GM18499 (cell line): ENCODE measurements around the gene MBD6.
"Not testable (repeated sequence)": the region's sequence is repeated elsewhere in the genome, so short reads cannot be mapped to it uniquely, and the experiment has no call there.

Source experiments
- ATAC-seq: cut with Tn5 transposase; IDR thresholded peaks from one replicate; pipeline ENCODE4 v1.9.1; 2021; ENCODE audit warnings: moderate number of reproducible peaks; ENCODE audit not compliant: insufficient read depth, unreplicated experiment

MBD6 gene

DNA sequence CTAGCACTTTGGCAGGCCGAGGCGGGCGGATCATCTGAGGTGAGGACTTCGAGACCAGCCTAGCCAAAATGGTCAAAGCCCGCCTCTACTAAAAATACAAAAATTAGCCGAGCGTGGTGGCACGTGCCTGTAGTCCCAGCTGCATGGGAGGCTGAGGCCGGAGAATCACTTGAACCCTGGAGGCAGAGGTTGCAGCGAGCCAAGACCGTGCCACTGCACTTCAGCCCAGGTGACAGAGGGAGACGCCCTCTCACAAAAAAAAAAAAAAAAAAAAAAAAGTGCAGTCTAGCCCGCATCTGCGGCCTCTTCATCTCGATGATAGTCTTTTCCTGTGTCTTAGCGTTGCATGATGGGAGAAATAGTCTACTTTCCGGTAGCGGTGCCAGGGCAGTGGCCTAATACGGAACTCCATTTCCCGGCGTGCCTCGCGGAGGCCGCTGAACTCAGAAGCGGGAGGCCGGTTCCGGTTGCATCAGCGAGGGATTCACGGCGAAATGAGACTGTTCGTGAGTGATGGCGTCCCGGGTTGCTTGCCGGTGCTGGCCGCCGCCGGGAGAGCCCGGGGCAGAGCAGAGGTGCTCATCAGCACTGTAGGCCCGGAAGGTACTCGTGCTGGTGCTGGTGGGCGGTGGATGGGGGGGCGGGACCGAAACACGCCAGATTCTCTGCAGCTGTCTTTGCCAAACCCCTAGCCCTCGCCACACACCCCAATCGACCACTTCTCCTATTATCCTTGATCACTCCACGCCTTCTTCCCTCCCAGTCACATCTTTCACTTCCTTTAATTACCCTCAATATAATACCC, 34.8 kb upstream of the MBD6 start, which contains the start of gene MARS1:
Gene MARS1 (plus strand): TSS at position 472 of the 805 bp plus-strand sequence. CDS start 23 bp downstream, at position 495.
- peak; percentile 86 for ATAC-seq

GRCh38 chr12:57488402-57489156, 34.0 kb upstream of the MBD6 start:
- ATAC-seq: no peak

GRCh38 chr12:57489157-57489641, 33.4 kb upstream of the MBD6 start:
- ATAC-seq: no peak

DNA sequence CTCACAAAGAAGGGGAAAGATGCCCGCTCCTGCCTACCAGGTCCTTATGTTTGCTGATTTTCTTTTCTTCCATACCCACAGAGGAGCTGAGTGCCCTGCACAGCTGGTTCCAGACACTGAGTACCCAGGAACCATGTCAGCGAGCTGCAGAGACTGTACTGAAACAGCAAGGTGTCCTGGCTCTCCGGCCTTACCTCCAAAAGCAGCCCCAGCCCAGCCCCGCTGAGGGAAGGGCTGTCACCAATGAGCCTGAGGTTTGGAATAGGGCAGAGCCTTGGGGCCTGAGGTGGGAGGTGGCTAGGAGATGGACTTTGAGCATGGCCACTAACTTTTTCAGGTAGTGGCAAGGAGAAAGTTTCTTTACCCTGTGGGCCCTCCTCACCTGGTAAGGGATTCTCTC, 32.5 kb upstream of the MBD6 start:
- no peak for ATAC-seq

- ATAC-seq: no peak
Observed at GRCh38 chr12:57491393-57492280, 31.0 kb upstream of the MBD6 start.

DNA sequence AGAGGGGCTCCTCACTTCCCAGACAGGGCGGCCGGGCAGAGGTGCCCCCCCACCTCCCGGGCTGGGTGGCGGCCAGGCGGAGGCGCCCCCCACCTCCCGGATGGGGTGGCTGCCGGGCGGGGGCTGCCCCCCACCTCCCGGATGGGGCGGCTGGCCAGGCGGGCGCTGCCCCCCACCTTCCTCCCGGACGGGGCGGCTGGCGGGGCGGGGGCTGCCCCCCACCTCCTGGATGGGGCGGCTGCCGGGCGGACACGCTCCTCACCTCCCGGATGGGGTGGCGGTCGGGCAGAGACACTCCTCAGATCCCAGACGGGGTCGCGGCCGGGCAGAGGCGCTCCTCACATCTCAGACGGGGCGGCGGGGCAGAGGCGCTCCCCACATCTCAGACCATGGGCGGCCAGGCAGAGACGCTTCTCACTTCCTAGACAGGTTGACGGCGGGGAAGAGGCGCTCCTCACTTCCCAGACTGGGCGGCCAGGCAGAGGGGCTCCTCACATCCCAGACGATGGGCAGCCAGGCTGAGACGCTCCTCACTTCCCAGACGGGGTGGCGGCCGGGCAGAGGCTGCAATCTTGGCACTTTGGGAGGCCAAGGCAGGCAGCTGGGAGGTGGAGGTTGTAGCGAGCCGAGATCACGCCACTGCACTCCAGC, 27.4 kb upstream of the MBD6 start:
- not testable (repeated sequence) for ATAC-seq

DNA sequence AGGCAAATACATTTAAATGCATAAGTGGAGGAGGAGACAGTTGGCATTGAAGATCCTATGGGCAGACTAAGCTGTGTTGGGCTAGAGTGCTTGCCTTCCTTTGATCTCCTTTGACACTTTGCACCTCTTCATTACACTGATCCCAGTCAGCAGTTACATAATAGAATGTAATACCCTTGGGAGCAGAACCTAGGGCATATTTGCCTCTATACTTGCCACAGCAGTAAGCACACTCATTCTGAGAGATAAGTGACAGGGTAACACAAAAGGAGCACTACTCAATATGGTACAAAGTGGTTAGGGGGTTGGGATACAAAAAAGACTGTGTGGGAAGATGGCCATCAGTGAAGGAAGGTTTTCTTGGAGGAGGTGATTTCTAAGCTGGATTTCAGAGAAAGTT, 25.8 kb upstream of the MBD6 start:
- no peak for ATAC-seq

DNA sequence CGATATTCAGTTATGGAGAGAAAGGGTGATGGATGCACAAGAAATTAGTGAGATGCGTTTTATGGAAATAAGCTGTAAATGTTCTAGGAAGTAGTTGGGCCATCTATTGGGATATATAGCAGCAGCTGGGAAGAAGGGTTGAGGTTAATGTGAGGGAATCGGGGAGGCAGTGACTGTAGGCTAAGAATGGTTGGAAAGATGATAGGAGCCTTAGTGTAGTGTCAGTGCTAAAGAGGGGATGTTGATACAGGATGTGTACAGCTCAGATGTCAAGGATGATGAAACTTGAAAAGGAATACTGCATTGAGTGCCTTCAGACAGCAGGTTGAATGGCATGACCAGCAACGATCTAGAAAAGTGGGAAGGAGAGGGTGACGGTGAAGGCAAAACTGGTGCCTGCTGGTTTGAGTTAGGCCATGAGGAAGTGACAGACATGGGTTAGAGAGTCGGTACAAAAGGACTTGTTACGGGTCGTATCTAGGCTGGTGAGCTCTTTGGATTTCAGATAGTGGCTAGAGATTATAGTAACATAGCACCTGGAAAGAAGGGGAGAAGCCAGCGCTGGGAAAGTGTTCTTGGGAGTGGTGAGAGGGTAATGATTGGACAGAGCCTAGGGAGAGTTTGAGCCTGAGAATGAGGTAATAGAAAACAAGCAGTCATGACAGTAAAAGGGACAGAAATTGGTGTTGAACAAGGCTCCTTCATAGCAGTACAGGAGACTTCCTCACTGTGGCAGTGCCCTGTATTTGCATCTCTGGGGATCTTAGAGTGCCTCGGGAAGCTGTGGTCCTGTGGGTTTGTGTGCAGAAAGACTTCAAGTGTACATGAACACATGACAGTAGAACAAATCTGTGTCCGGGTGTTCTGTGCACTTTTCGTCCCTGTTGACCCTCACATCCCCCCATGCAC, 25.1 kb upstream of the MBD6 start:
- ATAC-seq: no peak

- ATAC-seq: no peak
Observed at GRCh38 chr12:57498132-57498502, 24.5 kb upstream of the MBD6 start.

GRCh38 chr12:57498571-57498970, 24.1 kb upstream of the MBD6 start:
- no peak for ATAC-seq

- ATAC-seq: no peak
Observed at GRCh38 chr12:57500213-57500612, 22.4 kb upstream of the MBD6 start.

- ATAC-seq: not testable (repeated sequence)
Observed at GRCh38 chr12:57502311-57502969, 20.2 kb upstream of the MBD6 start.

GRCh38 chr12:57506541-57506940, 16.1 kb upstream of the MBD6 start:
- ATAC-seq: not testable (repeated sequence)

DNA sequence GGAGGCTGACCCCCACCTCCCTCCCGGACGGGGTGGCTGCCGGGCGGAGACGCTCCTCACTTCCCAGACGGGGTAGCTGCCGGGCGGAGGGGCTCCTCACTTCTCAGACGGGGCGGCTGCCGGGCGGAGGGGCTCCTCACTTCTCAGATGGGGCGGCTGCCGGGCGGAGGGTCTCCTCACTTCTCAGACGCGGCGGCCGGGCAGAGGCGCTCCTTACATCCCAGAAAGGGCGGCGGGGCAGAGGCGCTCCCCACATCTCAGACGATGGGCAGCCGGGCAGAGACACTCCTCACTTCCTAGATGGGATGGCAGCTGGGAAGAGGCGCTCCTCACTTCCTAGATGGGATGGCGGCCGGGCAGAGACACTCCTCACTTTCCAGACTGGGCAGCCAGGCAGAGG, 14.8 kb upstream of the MBD6 start:
- not testable (repeated sequence) for ATAC-seq

DNA sequence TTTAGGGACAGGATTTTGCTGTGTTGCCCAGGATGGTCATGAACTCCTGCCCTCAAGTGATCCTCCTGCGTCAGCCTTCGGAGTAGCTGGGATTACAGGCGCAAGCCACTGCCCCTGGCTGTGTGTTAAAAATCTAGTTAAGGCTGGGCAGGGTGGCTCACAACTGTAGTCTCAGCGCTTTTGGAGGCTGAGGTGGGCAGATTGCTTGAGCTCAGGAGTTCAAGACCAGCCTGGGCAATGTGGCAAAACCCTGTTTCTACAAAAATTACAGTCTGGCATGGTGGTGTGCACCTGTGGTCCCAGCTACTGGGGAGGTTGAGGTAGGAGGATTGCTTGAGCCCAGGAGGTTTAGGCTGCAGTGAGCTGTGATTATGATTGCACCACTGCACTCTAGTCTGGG, 11.5 kb upstream of the MBD6 start:
- no peak for ATAC-seq

DNA sequence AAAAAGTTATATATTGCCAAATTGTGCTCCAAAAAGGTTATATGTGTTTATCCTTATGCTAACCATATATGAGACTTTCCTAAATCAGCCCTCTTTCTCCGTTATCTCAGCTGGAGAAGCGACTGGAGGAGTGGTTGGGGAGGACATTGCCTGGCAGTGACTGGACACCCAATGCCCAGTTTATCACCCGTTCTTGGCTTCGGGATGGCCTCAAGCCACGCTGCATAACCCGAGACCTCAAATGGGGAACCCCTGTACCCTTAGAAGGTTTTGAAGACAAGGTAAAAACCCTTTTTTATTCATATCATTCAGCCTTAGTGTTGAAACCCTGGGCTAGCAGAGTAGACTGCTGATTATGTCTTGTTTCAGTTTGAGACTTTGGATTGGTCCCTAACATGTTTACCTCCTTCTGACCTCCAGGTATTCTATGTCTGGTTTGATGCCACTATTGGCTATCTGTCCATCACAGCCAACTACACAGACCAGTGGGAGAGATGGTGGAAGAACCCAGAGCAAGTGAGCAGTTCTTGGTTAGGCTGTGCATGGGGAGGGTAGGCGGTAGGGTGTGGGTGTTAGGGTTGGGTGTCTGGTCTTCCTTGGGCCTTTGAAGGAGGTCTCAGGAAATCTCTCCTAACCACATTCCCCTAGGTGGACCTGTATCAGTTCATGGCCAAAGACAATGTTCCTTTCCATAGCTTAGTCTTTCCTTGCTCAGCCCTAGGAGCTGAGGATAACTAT, 10.9 kb upstream of the MBD6 start:
- ATAC-seq: no peak

DNA sequence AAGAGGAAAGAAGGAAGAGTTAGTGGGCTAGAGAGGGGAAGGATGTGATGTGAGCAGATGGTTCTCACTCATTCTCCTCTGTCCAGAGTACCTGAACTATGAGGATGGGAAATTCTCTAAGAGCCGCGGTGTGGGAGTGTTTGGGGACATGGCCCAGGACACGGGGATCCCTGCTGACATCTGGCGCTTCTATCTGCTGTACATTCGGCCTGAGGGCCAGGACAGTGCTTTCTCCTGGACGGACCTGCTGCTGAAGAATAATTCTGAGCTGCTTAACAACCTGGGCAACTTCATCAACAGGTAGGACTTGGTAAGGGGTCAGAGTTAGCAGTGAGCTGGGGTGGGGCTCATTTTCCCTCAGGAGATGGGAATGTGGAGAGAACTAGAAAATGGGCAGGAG, 10.0 kb upstream of the MBD6 start:
- ATAC-seq: no peak

- no peak for ATAC-seq
Observed at GRCh38 chr12:57513266-57513665, 9.4 kb upstream of the MBD6 start.
